Endometrium (tissue), 2 donors: ENCODE measurements around the gene NINJ1.
"Not testable (repeated sequence)": the region's sequence is repeated elsewhere in the genome, so short reads cannot be mapped to it uniquely, and the experiment has no call there.

Source experiments
- FAIRE-seq: peaks from 2 replicates; lab custom pipeline; 2012; peaks lifted over from hg19 to GRCh38; lab: Jason Lieb, UNC
- donor health status: control.
- donor health status: control.

NINJ1 gene

GRCh38 chr9:93118863-93119702, 15.0 kb downstream of the NINJ1 start:
- FAIRE-seq, result no peak

- FAIRE-seq, result no peak
Measured at GRCh38 chr9:93117924-93118862, 15.9 kb downstream of the NINJ1 start.

GRCh38 chr9:93117521-93117920, 16.5 kb downstream of the NINJ1 start:
- FAIRE-seq, result not testable (repeated sequence)

- no peak for FAIRE-seq
Measured at GRCh38 chr9:93116072-93116961, 17.7 kb downstream of the NINJ1 start.

- no peak for FAIRE-seq
Measured at GRCh38 chr9:93115486-93116071, 18.5 kb downstream of the NINJ1 start.

GRCh38 chr9:93114984-93115335, 19.1 kb downstream of the NINJ1 start:
- FAIRE-seq, result no peak

- FAIRE-seq, result no peak
Measured at GRCh38 chr9:93114169-93114983, 19.7 kb downstream of the NINJ1 start.

- FAIRE-seq, result no peak
Measured at GRCh38 chr9:93112864-93113389, 21.1 kb downstream of the NINJ1 start.

GRCh38 chr9:93112116-93112863, 21.8 kb downstream of the NINJ1 start:
- no peak for FAIRE-seq

GRCh38 chr9:93111371-93112115, 22.5 kb downstream of the NINJ1 start:
- FAIRE-seq, result no peak

GRCh38 chr9:93111001-93111370, 23.1 kb downstream of the NINJ1 start:
- FAIRE-seq, result no peak

- no peak for FAIRE-seq
Measured at GRCh38 chr9:93110311-93110855, 23.7 kb downstream of the NINJ1 start.

- FAIRE-seq, result no peak
Measured at GRCh38 chr9:93108291-93109041, 25.6 kb downstream of the NINJ1 start.

- FAIRE-seq, result no peak
Measured at GRCh38 chr9:93107825-93108161, 26.3 kb downstream of the NINJ1 start.

- FAIRE-seq, result no peak
Measured at GRCh38 chr9:93107151-93107824, 26.8 kb downstream of the NINJ1 start.

- no peak for FAIRE-seq
Measured at GRCh38 chr9:93105620-93106019, 28.4 kb downstream of the NINJ1 start.

- FAIRE-seq, result not testable (repeated sequence)
Measured at GRCh38 chr9:93101086-93101485, 33.0 kb downstream of the NINJ1 start.

GRCh38 chr9:93100276-93100636, 33.8 kb downstream of the NINJ1 start:
- no peak for FAIRE-seq
